Fibroblast of lung (primary cell): ENCODE results near the gene AKAP13. TPM values are rescaled to one million over a fixed set of nuclear protein-coding genes. Genes with fewer than 3 reads are reported as not detected.

Experiments
- DNase-seq, 2 donors: peaks; one replicate each; pipeline versions ENCODE4 v3.0.0 to v3.0.0-alpha.2; 2010; ENCODE audit warnings: low read depth in 2 of 2
- H2AFZ ChIP-seq: 2 replicates; pipeline ENCODE4 v1.5.1; 2012; ENCODE audit warnings: low read length, control low read depth, inconsistent platforms
- H3K27ac ChIP-seq: 2 replicates; pipeline ENCODE4 v1.5.1; 2011; ENCODE audit warnings: low read length, control low read depth; ENCODE audit not compliant: insufficient read depth
- H3K27me3 ChIP-seq: 2 replicates; pipeline ENCODE4 v1.5.1; 2011; ENCODE audit warnings: mild to moderate bottlenecking, low read length; ENCODE audit not compliant: control insufficient read depth, insufficient read depth
- H3K36me3 ChIP-seq: 2 replicates; pipeline ENCODE4 v1.5.1; 2011; ENCODE audit warnings: low read length; ENCODE audit not compliant: control insufficient read depth, insufficient read depth
- H3K4me1 ChIP-seq: 2 replicates; pipeline ENCODE4 v1.5.1; 2011; ENCODE audit warnings: low read length; ENCODE audit not compliant: control insufficient read depth, insufficient read depth; ENCODE audit errors: extremely low read depth
- H3K4me2 ChIP-seq: 2 replicates; pipeline ENCODE4 v1.5.1; 2011; ENCODE audit warnings: low read length, control low read depth; ENCODE audit not compliant: insufficient read depth; ENCODE audit errors: extremely low read depth
- H3K4me3 ChIP-seq, 4 experiments: fragments of 200-600 bp in 1 of 4; sonication (generic) in 1 of 4; replicated peaks in 1 of 4; 2 replicates each; pipeline ENCODE4 v1.5.1; 2011 to 2016; ENCODE audit warnings: low read length in 4 of 4, low read depth in 3 of 4, mild to moderate bottlenecking in 3 of 4, control low read depth in 2 of 4, inconsistent platforms in 1 of 4, mixed read lengths in 1 of 4; ENCODE audit not compliant: insufficient read depth in 1 of 4; ENCODE audit errors: control extremely low read depth in 1 of 4
- H3K79me2 ChIP-seq: 2 replicates; pipeline ENCODE4 v1.5.1; 2012; ENCODE audit warnings: mild to moderate bottlenecking, low read length, inconsistent platforms; ENCODE audit not compliant: control insufficient read depth, insufficient read depth
- H3K9ac ChIP-seq: 2 replicates; pipeline ENCODE4 v1.5.1; 2011; ENCODE audit warnings: mild to moderate bottlenecking, low read length, control low read depth; ENCODE audit not compliant: insufficient read depth
- H3K9me3 ChIP-seq: 2 replicates; pipeline ENCODE4 v1.5.1; 2012; ENCODE audit warnings: low read depth, low read length; ENCODE audit not compliant: control insufficient read depth, insufficient read depth
- H4K20me1 ChIP-seq: 2 replicates; pipeline ENCODE4 v1.5.1; 2011; ENCODE audit warnings: low read length; ENCODE audit not compliant: control insufficient read depth, insufficient read depth; ENCODE audit errors: extremely low read depth
- CTCF ChIP-seq, 2 donors: IDR thresholded peaks in 1 of 2; conservative IDR thresholded peaks in 1 of 2; 1 replicate in 1 of 2; 2 replicates in 1 of 2; pipeline ENCODE4 v1.5.1; 2011 to 2012; ENCODE audit warnings: low read length in 2 of 2, control low read depth in 1 of 2, inconsistent platforms in 1 of 2, low read depth in 1 of 2, mild to moderate bottlenecking in 1 of 2
- EZH2 ChIP-seq: IDR thresholded peaks from 2 replicates; pipeline ENCODE4 v1.5.1; 2012; ENCODE audit warnings: low read length, control low read depth, mild to moderate bottlenecking; ENCODE audit errors: missing control alignments
- polyA plus RNA-seq, 2 donors: library from polyadenylated mRNA; depleted of rRNA in 1 of 2; stranded (reverse) in 1 of 2; unstranded in 1 of 2; fragments of >200 nt; gene quantifications; 2 replicates each; pipeline ENCODE4 v1.2.1, GENCODE V29; 2011 to 2012; ENCODE audit warnings: missing spikeins in 1 of 2
- total RNA-seq: library from RNA; depleted of rRNA; stranded (reverse); fragments of >200 nt; gene quantifications from 2 replicates; pipeline ENCODE4 v1.2.1, GENCODE V29; 2014

The AKAP13 gene
- total and polyA plus RNA-seq, 2 donors (not counting 1 experiment from before 2014, with no cell fraction given), result 8.3 to 68.4 TPM

DNA sequence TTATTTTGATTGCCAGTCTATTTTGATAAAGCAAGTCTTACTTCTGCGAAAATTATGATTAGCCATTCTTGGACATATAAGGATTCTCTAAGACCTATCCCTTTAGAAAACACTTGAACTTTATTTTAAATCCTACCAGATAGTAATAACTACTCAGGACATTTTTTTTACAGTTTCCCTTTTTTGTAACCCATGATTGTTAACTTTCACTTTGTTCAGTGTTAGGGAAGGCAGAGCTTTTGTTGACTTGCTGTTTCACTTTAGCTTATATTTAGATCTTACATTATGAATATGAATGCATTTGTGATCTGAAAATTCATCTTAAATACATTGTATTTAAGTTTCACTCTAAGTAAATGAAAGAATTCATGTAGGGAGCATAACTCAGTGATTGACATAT lies 167.0 kb downstream of the AKAP13 start:
- Histone ChIP-seq H3K9ac (no peak overlapping the region), H3K4me1 (peaks cover 4% of the 10 kb centered on the region), H4K20me1 (no peaks in the 10 kb centered on the region), H3K4me3 (no peak overlapping the region), H3K9me3 (no peaks in the 10 kb centered on the region), H3K79me2 (no peaks in the 10 kb centered on the region), H3K4me2 (no peak overlapping the region), H3K27ac (no peak overlapping the region), H3K36me3 (no peaks in the 10 kb centered on the region), H2AFZ (no peak overlapping the region), H3K27me3 (no peaks in the 10 kb centered on the region)
- no peak for TF ChIP-seq CTCF (conservative IDR thresholded peaks at IDR 0.05 in 1 of 2, IDR thresholded peaks at IDR 0.05 in 1 of 2; ENCODE audit: low read depth in 1 of 2, low read length in 2 of 2)
- TF ChIP-seq EZH2, result no peak
- DNase-seq, result no peak

- H3K4me3 ChIP-seq, result no peak overlapping the region
- no peaks in the 10 kb centered on the region for H3K27me3 ChIP-seq
- H2AFZ ChIP-seq, result no peak overlapping the region
- H3K9me3 ChIP-seq, result no peaks in the 10 kb centered on the region
- no peak for DNase-seq
- H3K79me2 ChIP-seq, result no peaks in the 10 kb centered on the region
- no peaks in the 10 kb centered on the region for H4K20me1 ChIP-seq
- H3K36me3 ChIP-seq, result no peaks in the 10 kb centered on the region
- H3K4me2 ChIP-seq, result no peak overlapping the region
- H3K4me1 ChIP-seq, result no peaks in the 10 kb centered on the region
- no peak overlapping the region for H3K27ac ChIP-seq
- H3K9ac ChIP-seq, result no peak overlapping the region
- TF ChIP-seq EZH2, result no peak
- no peak for TF ChIP-seq CTCF (conservative IDR thresholded peaks at IDR 0.05 in 1 of 2, IDR thresholded peaks at IDR 0.05 in 1 of 2; ENCODE audit: low read depth in 1 of 2, low read length in 2 of 2)
Observed at GRCh38 chr15:85550283-85550682, 169.9 kb downstream of the AKAP13 start.

DNA sequence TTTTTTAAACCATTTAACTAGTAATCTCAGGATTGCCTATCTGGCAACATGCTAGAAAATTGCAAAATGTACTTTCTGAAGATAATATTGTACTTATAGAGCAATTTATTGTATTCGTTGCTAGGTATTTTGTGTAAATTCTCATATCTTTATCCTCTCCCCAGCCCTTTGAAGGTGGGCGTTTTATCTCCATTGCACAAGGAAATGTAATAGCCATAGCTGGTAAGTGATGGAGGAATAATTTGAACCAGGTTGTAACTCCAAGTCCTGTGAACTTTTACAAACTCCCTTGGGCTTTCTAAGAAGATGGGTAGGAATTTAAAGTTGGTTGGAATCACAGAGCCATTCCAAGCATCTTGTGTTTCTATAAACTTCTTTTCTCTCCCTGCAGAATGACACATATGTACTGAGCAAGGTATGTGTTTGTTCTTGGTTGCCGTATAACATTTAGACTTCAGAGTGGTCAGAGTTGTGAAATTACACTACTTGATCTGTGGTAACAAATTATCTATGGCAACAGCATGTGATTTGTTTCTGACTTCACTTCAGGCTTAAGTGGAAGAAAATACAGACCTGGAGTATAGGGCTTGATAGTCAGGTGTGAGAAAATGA lies 170.9 kb downstream of the AKAP13 start:
- Histone ChIP-seq H3K9me3 (no peaks in the 10 kb centered on the region), H4K20me1 (no peaks in the 10 kb centered on the region)

More for the DNA sequence above, 170.9 kb downstream of the AKAP13 start:
- Histone ChIP-seq H3K79me2 (no peaks in the 10 kb centered on the region), H3K27me3 (no peaks in the 10 kb centered on the region), H3K9ac (no peak overlapping the region), H3K4me1 (no peaks in the 10 kb centered on the region), H2AFZ (no peak overlapping the region), H3K4me3 (no peak overlapping the region), H3K27ac (no peak overlapping the region), H3K36me3 (no peaks in the 10 kb centered on the region), H3K4me2 (no peak overlapping the region)
- no peak for TF ChIP-seq CTCF (conservative IDR thresholded peaks at IDR 0.05 in 1 of 2, IDR thresholded peaks at IDR 0.05 in 1 of 2; ENCODE audit: low read depth in 1 of 2, low read length in 2 of 2)
- no peak for TF ChIP-seq EZH2
- DNase-seq, result peak in 1 of 2 donors; percentile 14
